Measurements from ENCODE around the gene CCR6.
"Not testable (repeated sequence)": the region's sequence is repeated elsewhere in the genome, so short reads cannot be mapped to it uniquely, and the experiment has no call there.

GRCh38 chr6:167168296-167168695 lies 45.4 kb downstream of the CCR6 start:
- TF ChIP-seq CTCF (IDR thresholded peaks at IDR 0.05; ENCODE audit: control extremely low read depth in 1 of 3, insufficient read depth in 1 of 3, low read depth in 1 of 3, low read length in 3 of 3); EZH2 (IDR thresholded peaks at IDR 0.05; ENCODE audit: low read depth, low read length, severe bottlenecking); YY1 (IDR thresholded peaks at IDR 0.05; ENCODE audit: low read depth, low read length); PHF8 (conservative IDR thresholded peaks at IDR 0.05; ENCODE audit: low read depth, low read length); POLR2AphosphoS5 (IDR thresholded peaks at IDR 0.05; ENCODE audit: low read depth, low read length); TCF12 (IDR thresholded peaks at IDR 0.05; ENCODE audit: low read depth, low read length); POLR2A (IDR thresholded peaks at IDR 0.05; ENCODE audit: control extremely low read depth in 1 of 2, low read depth in 2 of 2, low read length in 2 of 2): not testable (repeated sequence)
- TF ChIP-seq, protein P1, sequence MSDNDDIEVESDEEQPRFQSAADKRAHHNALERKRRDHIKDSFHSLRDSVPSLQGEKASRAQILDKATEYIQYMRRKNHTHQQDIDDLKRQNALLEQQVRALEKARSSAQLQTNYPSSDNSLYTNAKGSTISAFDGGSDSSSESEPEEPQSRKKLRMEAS (IDR thresholded peaks at IDR 0.05) = not testable (repeated sequence)

Measured in H1 (cell line).